Progenitor cell of endocrine pancreas (in vitro differentiated cells): Measurements from ENCODE around the gene THEMIS2. TPM values are rescaled to one million over a fixed set of nuclear protein-coding genes. Genes with fewer than 3 reads are reported as not detected.
"Not testable (repeated sequence)": the region's sequence is repeated elsewhere in the genome, so short reads cannot be mapped to it uniquely, and the experiment has no call there.

Source experiments
- DNase-seq: peaks from one replicate; pipeline ENCODE4 v3.0.0; 2021; ENCODE audit warnings: low spot score; ENCODE audit not compliant: unreplicated experiment
- H3K27ac Mint-ChIP-seq: 2 replicates; pipeline ENCODE4 v1.8.0; 2021; ENCODE audit warnings: mild to moderate bottlenecking, moderate library complexity, mixed read lengths
- H3K27me3 Mint-ChIP-seq: 2 replicates; pipeline ENCODE4 v1.8.0; 2021; ENCODE audit warnings: mixed read lengths
- H3K36me3 Mint-ChIP-seq: 2 replicates; pipeline ENCODE4 v1.8.0; 2022; ENCODE audit warnings: mixed read lengths; ENCODE audit not compliant: insufficient read depth
- H3K4me1 Mint-ChIP-seq: 2 replicates; pipeline ENCODE4 v1.8.0; 2021; ENCODE audit warnings: low read depth, mixed read lengths
- H3K4me3 Mint-ChIP-seq: 2 replicates; pipeline ENCODE4 v1.8.0; 2021; ENCODE audit warnings: low read depth, mild to moderate bottlenecking, moderate library complexity, mixed read lengths
- H3K9me3 Mint-ChIP-seq: 2 replicates; pipeline ENCODE4 v1.8.0; 2021; ENCODE audit warnings: low read depth, mixed read lengths
- CTCF ChIP-seq: fragments of 200-600 bp; sonication (generic); IDR thresholded peaks from one replicate; pipeline ENCODE4 v1.5.0; 2021; ENCODE audit warnings: antibody characterized with exemption, mild to moderate bottlenecking; ENCODE audit not compliant: unreplicated experiment
- total RNA-seq: library from RNA; stranded (reverse); gene quantifications from 2 replicates; pipeline ENCODE4 v1.2.1, GENCODE V29; 2021

THEMIS2 gene
- total RNA-seq, 1 donor from 2014 or later, result 3.3 TPM

DNA sequence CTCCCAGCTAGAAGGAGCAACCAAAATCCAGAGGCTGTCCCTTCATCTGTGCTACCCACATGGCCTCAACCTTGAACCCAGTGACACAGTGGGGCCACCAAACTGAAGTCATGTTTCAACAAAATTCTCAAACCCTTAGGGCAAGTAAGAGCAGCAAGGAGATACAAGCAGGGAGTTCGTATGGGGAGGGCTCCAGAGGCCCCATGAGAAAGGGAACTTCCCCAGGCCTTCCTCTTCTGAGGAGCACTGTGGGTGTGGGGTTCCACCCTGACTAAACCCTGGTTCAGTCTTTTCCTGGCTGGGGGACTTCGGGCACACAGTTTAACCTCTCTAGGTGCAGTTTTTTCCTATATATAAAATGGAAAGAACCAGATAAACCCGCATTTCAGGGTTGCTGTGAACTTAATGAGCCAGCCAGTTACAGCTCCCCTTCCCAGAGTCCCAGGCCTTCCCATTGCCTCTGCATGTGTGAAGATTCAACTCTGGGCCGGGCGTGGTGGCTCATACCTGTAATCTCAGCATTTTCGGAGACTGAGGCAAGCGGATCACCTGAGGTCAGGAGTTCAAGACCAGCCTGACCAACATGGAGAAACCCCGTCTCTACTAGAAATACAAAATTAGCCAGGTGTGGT, 8.0 kb upstream of the THEMIS2 start:
- H3K4me3 Mint-ChIP-seq, result no peak overlapping the region
- H3K4me1 Mint-ChIP-seq, result peaks cover 10% of the 10 kb centered on the region
- H3K27ac Mint-ChIP-seq, result no peak overlapping the region
- no peak for DNase-seq
- H3K9me3 Mint-ChIP-seq, result no peaks in the 10 kb centered on the region
- H3K27me3 Mint-ChIP-seq, result no peaks in the 10 kb centered on the region
- H3K36me3 Mint-ChIP-seq, result no peaks in the 10 kb centered on the region
- no peak for TF ChIP-seq CTCF

DNA sequence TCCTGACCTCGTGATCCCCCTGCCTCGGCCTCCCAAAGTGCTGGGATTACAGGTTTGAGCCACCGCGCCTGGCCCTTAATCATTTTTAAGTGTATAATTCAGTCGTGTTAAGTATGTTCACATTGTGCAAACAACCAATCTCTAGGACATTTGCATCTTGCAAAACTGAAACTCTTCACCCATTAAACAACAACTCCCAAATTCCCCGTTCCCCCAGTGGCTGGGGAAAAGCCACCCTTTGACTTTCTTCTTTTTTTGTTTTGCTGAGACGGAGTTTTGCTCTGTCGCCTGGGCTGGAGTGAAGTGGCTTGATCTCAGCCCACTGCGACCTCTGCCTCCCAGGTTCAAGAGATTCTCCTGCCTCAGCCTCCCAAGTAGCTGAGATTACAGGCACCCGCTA, 6.5 kb upstream of the THEMIS2 start:
- Mint-ChIP-seq H3K4me3 (no peak overlapping the region), H3K27me3 (no peaks in the 10 kb centered on the region), H3K36me3 (no peaks in the 10 kb centered on the region), H3K9me3 (no peaks in the 10 kb centered on the region), H3K27ac (no peak overlapping the region), H3K4me1 (peaks cover 10% of the 10 kb centered on the region)
- no peak for TF ChIP-seq CTCF
- no peak for DNase-seq

- H3K36me3 Mint-ChIP-seq, result no peaks in the 10 kb centered on the region
- peaks cover 11% of the 10 kb centered on the region for H3K4me1 Mint-ChIP-seq
- H3K9me3 Mint-ChIP-seq, result no peaks in the 10 kb centered on the region
- peaks cover 9% of the 10 kb centered on the region for H3K27me3 Mint-ChIP-seq
- H3K27ac Mint-ChIP-seq, result no peak overlapping the region
- H3K4me3 Mint-ChIP-seq, result no peak overlapping the region
- no peak for TF ChIP-seq CTCF
- no peak for DNase-seq
Measured at GRCh38 chr1:27868556-27868931, 3.8 kb upstream of the THEMIS2 start.

DNA sequence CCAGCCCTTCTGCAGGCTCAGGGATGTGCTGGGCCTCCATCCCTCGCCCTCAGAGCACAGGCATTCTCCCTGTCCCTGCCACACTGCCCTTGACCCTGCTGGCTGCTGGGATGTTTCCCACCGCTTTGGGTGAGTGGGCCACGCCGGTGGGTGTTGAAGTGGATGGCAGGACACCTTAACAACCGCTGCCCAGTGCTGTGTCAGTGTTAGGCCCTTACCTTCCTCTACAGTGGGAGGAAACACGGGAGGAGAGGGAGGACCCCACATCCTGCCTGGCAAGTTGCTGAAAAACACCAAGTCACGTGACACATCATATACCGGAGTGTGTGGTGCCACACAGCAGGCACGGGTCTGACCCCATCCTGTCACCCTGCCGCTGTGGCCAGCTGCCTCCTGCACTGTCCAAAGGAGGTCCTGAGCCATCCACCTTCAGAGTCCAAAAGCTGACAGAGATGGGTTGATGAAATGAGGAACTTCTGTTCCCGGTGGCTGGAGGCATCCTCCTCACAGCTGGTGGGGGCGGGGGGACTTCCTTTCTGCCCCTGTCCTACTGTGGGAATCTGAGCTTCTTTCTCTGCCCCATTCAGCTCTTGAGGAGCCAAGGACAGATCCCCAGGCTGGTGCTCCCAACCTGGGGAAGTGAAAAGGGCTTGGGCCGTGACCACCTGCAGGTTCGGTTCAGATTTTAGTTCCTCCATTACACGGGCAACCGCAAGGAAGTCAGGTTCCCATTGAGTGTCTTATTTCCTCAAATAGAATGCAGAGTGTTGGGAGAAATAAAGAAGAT, 3.2 kb upstream of the THEMIS2 start:
- no peak for DNase-seq
- Mint-ChIP-seq H3K36me3 (no peaks in the 10 kb centered on the region), H3K4me3 (no peak overlapping the region), H3K9me3 (no peaks in the 10 kb centered on the region), H3K27ac (no peak overlapping the region), H3K4me1 (peaks cover 11% of the 10 kb centered on the region), H3K27me3 (peaks cover 12% of the 10 kb centered on the region)
- TF ChIP-seq CTCF, result no peak

- DNase-seq, result no peak
- no peak for TF ChIP-seq CTCF
- no peaks in the 10 kb centered on the region for H3K36me3 Mint-ChIP-seq
- H3K27me3 Mint-ChIP-seq, result peaks cover 12% of the 10 kb centered on the region
- H3K4me3 Mint-ChIP-seq, result no peak overlapping the region
- no peaks in the 10 kb centered on the region for H3K9me3 Mint-ChIP-seq
- peaks cover 10% of the 10 kb centered on the region for H3K4me1 Mint-ChIP-seq
- H3K27ac Mint-ChIP-seq, result no peak overlapping the region
Measured at GRCh38 chr1:27869719-27870085, 2.6 kb upstream of the THEMIS2 start.

- H3K4me1 Mint-ChIP-seq, H3K9me3 Mint-ChIP-seq, DNase-seq, H3K27ac Mint-ChIP-seq, H3K36me3 Mint-ChIP-seq, H3K4me3 Mint-ChIP-seq: not testable (repeated sequence)
- peaks cover 12% of the 10 kb centered on the region for H3K27me3 Mint-ChIP-seq
Measured at GRCh38 chr1:27871076-27871475, 1.3 kb upstream of the THEMIS2 start.
